ENCODE measurements around the gene ELMO1.

- TF ChIP-seq CTCF (conservative IDR thresholded peaks at IDR 0.05; ENCODE audit: low read depth, low read length) (no peak), EZH2 (IDR thresholded peaks at IDR 0.05; ENCODE audit: borderline replicate concordance, low read depth, low read length, poor library complexity, severe bottlenecking) (no peak)
These were observed 572.9 kb downstream of the ELMO1 start for GRCh38 chr7:36875794-36876193.

All from A673 (cell line).